HEK293T (cell line): ENCODE measurements around the gene TNNI3.
"Not testable (repeated sequence)": the region's sequence is repeated elsewhere in the genome, so short reads cannot be mapped to it uniquely, and the experiment has no call there.

Experiments
- CTCF ChIA-PET: fragments of 350-600 bp; formaldehyde crosslinking; extraction: SDS; loops from one replicate; lab custom pipeline; 2021; ENCODE audit warnings: antibody characterized with exemption, inconsistent platforms; lab: Yijun Ruan, JAX
- POLR2A ChIA-PET: fragments of 350-600 bp; formaldehyde crosslinking; extraction: SDS; loops from one replicate; lab custom pipeline; 2020; ENCODE audit warnings: antibody characterized with exemption, inconsistent platforms; lab: Yijun Ruan, JAX
- DNase-seq: peaks from one replicate; pipeline ENCODE4 v3.0.0; 2012; ENCODE audit warnings: mixed read lengths; ENCODE audit errors: extremely low spot score
- ARNT ChIP-seq: fragments of 450-650 bp; IDR thresholded peaks from 2 replicates; pipeline ENCODE4 v1.6.1; 2017; ENCODE audit warnings: mild to moderate bottlenecking
- BHLHE40 ChIP-seq: fragments of 450-650 bp; IDR thresholded peaks from 2 replicates; pipeline ENCODE4 v1.6.1; 2016; ENCODE audit warnings: mild to moderate bottlenecking, moderate library complexity, borderline replicate concordance
- CTBP1 ChIP-seq: fragments of 450-650 bp; IDR thresholded peaks from 2 replicates; pipeline ENCODE4 v1.6.1; 2016; ENCODE audit warnings: borderline replicate concordance
- ELF4 ChIP-seq: fragments of 450-650 bp; IDR thresholded peaks from 2 replicates; pipeline ENCODE4 v1.6.1; 2017; ENCODE audit warnings: antibody characterized with exemption
- FOXA1 ChIP-seq: fragments of 450-650 bp; IDR thresholded peaks from 2 replicates; pipeline ENCODE4 v1.6.1; 2016; ENCODE audit warnings: mild to moderate bottlenecking
- FOXK2 ChIP-seq: fragments of 450-650 bp; IDR thresholded peaks from 2 replicates; pipeline ENCODE4 v1.6.1; 2016; ENCODE audit warnings: mild to moderate bottlenecking
- FOXM1 ChIP-seq: fragments of 450-650 bp; IDR thresholded peaks from 2 replicates; pipeline ENCODE4 v1.6.1; 2017; ENCODE audit warnings: mild to moderate bottlenecking, borderline replicate concordance
- HDGF ChIP-seq: fragments of 450-650 bp; IDR thresholded peaks from 2 replicates; pipeline ENCODE4 v1.6.1; 2017; ENCODE audit warnings: antibody characterized with exemption, borderline replicate concordance
- L3MBTL2 ChIP-seq: fragments of 450-650 bp; conservative IDR thresholded peaks from 2 replicates; pipeline ENCODE4 v1.6.1; 2016; ENCODE audit warnings: mild to moderate bottlenecking
- LEF1 ChIP-seq: fragments of 450-650 bp; IDR thresholded peaks from 2 replicates; pipeline ENCODE4 v1.6.1; 2017; ENCODE audit warnings: mild to moderate bottlenecking, borderline replicate concordance
- NFRKB ChIP-seq: fragments of 450-650 bp; IDR thresholded peaks from 2 replicates; pipeline ENCODE4 v1.6.1; 2016; ENCODE audit warnings: mild to moderate bottlenecking, moderate library complexity
- PKNOX1 ChIP-seq: fragments of 450-650 bp; IDR thresholded peaks from 2 replicates; pipeline ENCODE4 v1.6.1; 2016
- SP1 ChIP-seq: fragments of 450-650 bp; IDR thresholded peaks from 2 replicates; pipeline ENCODE4 v1.6.1; 2017
- SUZ12 ChIP-seq: fragments of 450-650 bp; IDR thresholded peaks from 2 replicates; pipeline ENCODE4 v1.6.1; 2016; ENCODE audit warnings: mild to moderate bottlenecking
- TARDBP ChIP-seq: fragments of 450-650 bp; IDR thresholded peaks from 2 replicates; pipeline ENCODE4 v1.6.1; 2016
- ZNF384 ChIP-seq: fragments of 450-650 bp; IDR thresholded peaks from 2 replicates; pipeline ENCODE4 v1.6.1; 2016

The TNNI3 gene

GRCh38 chr19:55109527-55110291 lies 47.8 kb downstream of the TNNI3 start:
- TF ChIP-seq SP1 (no peak), SUZ12 (no peak), FOXK2 (no peak)
- POLR2A ChIA-PET: no interaction called here
- CTCF ChIA-PET: no interaction called here
- no peak for DNase-seq

- CTCF ChIA-PET, POLR2A ChIA-PET, DNase-seq: not testable (repeated sequence)
Observed at GRCh38 chr19:55107252-55107651, 50.3 kb downstream of the TNNI3 start.

- ChIA-PET CTCF (interaction anchor here (0.7 kb wide), 1 partner anchor 19 kb away, joined by 3 read pairs; no protein-coding TSS in a partner anchor), POLR2A (no interaction called here)
- TF ChIP-seq LEF1: no peak
- TF ChIP-seq SP1: no peak
- TF ChIP-seq PKNOX1: no peak
- TF ChIP-seq FOXA1: no peak
- no peak for TF ChIP-seq FOXM1
- TF ChIP-seq ZNF384: no peak
- TF ChIP-seq BHLHE40: no peak
- TF ChIP-seq CTBP1: no peak
- no peak for TF ChIP-seq HDGF
- TF ChIP-seq FOXK2: no peak
- no peak for TF ChIP-seq SUZ12
- no peak for TF ChIP-seq ELF4
- TF ChIP-seq NFRKB: no peak
- no peak for TF ChIP-seq TARDBP
- no peak for TF ChIP-seq ARNT
- no peak for TF ChIP-seq L3MBTL2
- no peak for DNase-seq
Observed at GRCh38 chr19:55106591-55106990, 50.9 kb downstream of the TNNI3 start.

- TF ChIP-seq LEF1 (no peak), FOXA1 (no peak), ELF4 (no peak), FOXM1 (no peak), SP1 (no peak), L3MBTL2 (no peak), PKNOX1 (no peak), BHLHE40 (no peak), ZNF384 (no peak), TARDBP (no peak), NFRKB (no peak), CTBP1 (no peak)
- POLR2A ChIA-PET: no interaction called here
- CTCF ChIA-PET: no interaction called here
- DNase-seq: no peak
Observed at GRCh38 chr19:55105237-55105636, 52.3 kb downstream of the TNNI3 start.

- CTCF ChIA-PET: no interaction called here
- POLR2A ChIA-PET: no interaction called here
- no peak for DNase-seq
- no peak for TF ChIP-seq BHLHE40
- TF ChIP-seq L3MBTL2: no peak
- no peak for TF ChIP-seq FOXM1
- TF ChIP-seq LEF1: no peak
Observed at GRCh38 chr19:55103190-55103589, 54.3 kb downstream of the TNNI3 start.
